GOT3 (cell line): ENCODE measurements around the gene TM4SF20.
"Not testable (repeated sequence)": the region's sequence is repeated elsewhere in the genome, so short reads cannot be mapped to it uniquely, and the experiment has no call there.

Source experiments
- DNase-seq: peaks from one replicate; lab custom pipeline; 2025; ENCODE audit warnings: mixed read lengths; lab: John Stamatoyannopoulos, UW

TM4SF20 gene

DNA sequence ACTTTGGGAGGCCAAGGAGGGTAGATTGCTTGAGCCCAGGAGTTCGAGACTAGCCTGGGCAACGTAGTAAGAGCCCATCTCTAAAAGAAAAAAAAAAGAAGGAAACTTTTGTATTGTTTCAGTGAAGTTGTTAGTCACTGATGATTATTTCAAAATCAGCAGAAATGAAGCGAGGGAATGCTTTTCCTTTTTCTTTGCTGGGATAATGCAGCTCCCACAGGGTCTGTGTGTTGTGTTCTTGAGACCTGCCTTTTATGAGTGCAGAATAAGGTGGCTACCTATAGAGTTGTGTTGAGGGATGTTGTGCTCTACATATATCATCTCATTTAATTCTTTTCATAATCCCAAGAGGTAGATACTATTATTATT lies 11.7 kb downstream of the TM4SF20 start:
- no peak for DNase-seq

DNA sequence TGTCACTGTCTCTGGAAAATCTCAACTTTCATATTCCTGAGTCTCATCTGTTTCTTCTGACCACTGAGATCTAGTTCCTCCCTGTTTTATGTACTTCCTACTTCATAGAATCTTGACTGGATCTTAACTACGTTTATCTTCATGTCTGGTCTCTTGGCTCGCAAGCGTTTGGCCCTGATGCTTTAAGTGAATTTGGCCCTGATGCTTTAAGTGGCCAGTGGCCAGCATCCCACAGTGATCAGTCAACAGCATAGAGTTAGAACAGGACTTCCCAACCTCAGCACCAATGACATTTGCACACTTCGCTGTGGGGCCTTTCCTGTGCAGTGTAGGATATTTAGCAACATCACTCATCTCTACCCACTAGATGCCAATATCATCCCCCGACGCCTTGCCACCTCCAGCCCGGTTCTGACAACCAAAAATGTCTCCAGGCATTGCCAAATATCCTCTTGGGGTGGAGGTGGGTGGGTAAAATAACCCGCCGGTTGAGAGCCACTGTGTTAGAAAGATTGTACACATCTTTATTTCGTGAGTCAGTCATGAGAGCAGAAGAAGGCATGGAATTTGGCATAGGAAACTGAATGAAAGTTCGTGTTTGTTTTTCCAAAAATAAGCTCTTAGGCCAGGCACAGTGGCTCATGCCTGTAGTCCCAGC lies 12.2 kb downstream of the TM4SF20 start:
- peak; percentile 34 for DNase-seq

DNA sequence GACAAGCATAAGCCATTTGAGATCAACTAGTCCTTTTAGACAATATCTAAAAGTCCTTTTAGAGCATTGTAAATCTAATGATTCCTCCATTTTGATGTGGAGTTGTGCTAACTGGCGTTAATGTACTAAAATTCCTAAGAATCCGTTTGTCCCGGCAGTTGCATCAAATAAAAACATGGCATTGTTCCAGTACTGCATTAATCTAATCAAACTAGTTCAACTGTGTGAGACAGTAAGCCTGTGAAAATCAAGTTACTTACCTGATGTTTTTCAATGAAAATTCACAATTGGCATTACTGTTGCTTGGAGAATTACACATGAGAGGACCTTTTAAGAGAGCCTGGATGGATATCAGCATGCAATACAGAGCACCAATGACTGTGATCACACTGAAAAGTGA lies 13.3 kb downstream of the TM4SF20 start:
- DNase-seq, result no peak

DNA sequence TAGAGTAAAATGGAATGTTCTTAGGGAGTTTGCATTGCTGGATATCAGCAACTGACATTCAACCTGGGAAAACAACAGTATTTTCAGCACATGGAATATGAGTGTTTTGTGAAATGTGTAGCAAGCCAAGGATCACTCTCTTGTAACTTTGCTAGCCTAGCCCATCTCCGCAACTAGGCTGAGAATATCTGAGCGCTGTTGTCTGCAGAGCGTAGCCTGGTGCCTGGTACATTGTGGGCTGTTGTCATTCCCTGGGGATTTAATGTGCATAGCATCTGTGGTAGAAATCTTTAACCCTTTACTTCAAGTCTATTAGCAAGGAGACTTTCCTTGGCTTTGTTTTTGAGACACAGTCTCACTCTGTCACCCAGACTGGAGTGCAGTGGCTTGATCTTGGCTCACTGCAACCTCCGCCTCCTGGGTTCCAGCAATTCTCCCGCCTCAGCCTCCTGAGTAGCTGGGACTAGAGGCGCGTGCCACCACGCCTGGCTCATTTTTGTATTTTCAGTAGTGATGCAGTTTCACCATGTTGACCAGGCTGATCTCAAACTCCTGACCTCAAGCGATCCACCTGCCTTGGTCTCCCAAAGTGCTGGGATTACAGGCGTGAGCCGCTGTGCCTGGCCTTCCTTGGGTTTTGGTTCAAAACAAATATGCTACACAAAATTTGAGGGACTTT lies 14.4 kb downstream of the TM4SF20 start:
- DNase-seq, result not testable (repeated sequence)

DNA sequence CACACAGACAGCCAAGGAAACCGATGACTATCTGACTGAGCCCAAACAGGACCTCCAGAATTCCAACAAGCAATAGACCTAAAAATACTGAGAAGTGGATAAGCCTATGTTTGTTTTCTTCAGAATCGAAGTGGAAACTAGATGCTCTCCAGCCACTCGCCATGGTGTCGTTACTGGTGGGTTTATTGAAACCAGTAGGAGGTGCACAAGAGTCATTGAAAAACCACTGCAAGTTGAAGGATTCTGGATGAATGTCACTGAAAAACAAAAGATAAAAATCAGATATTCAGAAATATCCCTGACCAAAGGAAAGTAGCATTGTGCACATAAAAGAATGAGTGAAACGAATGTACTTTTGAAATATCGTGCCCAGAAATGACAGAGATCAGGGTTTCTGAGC lies 15.3 kb downstream of the TM4SF20 start:
- DNase-seq, result no peak

DNA sequence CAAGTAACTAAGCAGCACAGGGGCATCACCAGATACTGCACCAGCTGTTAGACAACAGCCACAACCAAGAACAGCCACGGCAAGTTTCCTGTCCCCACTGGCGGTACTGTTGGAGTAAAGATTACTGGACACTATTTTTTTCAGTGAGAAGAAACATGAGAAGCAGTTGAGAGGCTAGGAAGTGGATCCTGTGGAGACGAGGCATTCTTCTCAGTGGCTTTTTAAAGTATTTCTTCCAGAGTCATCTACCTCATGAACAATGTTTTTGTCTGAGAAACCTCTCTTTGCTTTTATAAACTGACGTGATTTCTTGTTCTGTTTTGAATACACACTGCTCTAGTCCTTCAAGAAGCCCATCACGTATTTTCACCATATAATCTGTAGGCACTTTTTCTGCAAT lies 18.8 kb downstream of the TM4SF20 start:
- no peak for DNase-seq

DNA sequence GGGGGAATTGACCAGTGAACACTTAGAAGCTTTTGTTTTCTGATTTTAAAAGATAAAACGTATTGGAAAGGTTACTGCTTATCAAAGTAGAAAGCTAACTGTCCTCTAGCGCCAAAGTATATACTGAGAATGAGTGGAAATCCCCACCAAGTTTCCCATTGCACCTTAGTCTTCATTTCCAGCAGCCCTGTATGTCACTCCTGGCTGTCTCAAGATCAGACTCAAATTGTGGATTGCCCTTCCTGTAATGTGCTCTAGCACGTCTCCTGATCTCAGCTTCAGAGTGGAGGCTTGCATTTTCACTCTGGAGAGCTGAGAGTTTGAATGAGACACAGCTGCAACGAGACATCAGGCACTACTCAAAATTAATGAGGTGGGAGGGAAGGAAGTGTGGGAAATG lies 27.5 kb downstream of the TM4SF20 start:
- no peak for DNase-seq

DNA sequence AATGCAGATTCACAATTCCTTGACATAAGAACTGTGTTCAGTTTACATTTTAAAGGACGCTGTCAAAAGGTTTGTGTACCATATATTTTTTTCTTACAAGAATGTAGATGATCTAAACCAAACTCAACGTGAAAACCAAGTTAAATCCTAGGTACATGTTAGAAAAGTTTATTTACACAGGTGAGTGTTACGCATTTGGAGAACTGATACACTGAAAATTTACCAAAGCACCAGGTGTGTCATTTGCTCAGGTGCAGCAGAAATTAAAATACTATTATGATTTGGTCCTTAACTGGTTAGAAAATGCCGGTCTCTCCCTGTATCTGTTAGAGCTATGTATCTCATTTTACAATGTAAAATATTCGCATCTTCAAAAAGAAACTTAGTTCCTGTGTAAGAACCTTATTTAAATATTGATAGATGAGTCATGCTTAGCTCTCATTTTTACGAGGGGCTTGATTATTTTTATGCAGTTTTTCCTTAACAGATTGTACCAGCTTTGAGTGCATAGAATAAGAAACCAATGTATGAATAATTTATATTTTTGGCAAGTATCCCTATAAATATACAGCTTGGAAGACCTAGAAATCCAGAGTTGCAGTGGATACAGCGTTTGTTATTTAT lies 29.0 kb downstream of the TM4SF20 start:
- DNase-seq, result no peak

DNA sequence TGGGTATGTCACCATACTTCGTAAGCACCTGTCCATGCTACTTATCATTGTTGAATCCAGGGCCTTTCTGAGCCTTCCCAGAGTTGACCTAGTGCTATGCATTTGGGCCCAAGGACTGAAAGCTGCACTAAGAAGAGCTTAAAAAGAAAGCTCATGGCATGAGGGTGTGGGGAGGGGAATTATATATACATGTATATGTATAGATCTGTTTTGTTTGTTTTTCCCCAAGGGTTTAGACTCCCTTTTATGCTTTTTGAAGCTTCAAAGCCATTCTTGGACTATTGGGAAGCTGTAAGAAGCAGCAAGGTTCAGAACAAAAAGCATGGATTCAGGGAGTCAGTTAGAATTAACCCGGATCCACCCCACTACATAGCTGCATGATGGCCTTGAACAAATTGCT lies 30.8 kb downstream of the TM4SF20 start:
- DNase-seq, result no peak

DNA sequence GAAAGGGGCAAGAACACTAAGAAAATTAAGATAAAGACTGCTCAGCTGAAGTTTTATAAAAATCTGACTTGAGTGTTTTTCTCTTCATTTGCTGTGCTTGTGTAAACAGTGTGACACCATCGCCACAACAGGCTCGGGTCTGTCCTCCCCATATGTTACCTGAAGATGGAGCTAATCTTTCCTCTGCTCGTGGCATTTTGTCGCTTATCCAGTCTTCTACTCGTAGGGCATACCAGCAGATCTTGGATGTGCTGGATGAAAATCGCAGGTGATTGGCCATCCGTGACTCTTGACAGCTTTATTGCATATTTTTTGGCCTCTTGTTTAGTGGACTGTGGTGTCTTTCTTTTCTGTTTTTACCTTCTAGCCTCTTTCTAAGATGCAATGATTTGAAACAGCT lies 32.0 kb downstream of the TM4SF20 start:
- no peak for DNase-seq

DNA sequence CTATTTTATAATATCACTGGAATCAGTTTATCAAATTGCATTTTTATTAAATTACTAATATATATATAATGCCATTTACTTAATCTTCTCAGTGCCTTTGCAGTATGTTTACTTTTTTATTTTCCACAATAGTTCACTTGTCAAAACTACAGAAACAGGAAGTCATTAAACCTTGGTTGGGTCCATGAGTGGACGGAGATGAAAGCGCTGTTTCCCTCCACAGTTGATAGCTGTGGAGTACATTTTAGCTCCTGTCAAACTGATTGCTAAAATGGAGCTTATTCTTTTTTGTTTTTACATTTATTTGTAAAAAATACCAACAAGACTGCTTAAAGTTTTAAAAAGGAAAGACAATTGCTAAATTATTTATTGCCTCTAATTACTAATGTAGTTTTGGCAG lies 34.9 kb downstream of the TM4SF20 start:
- no peak for DNase-seq

DNA sequence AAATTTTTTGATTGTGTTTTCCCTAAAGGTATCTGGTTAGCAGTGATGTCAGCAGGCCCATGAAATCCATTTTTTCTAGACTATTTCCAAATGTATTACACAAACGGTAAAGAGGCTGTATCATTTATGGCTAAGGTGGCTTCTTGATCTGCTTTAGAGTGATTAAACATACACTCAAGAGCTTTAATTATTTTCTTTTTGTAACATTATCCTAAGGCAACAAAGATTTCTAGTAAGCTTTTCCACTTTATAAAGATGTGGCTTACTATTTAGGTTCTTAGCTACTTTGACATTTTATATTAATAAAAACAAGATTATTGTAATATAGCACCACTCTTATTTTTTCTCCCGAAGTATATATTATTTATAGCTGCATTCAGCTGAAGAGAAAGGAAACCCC lies 37.6 kb downstream of the TM4SF20 start:
- no peak for DNase-seq

DNA sequence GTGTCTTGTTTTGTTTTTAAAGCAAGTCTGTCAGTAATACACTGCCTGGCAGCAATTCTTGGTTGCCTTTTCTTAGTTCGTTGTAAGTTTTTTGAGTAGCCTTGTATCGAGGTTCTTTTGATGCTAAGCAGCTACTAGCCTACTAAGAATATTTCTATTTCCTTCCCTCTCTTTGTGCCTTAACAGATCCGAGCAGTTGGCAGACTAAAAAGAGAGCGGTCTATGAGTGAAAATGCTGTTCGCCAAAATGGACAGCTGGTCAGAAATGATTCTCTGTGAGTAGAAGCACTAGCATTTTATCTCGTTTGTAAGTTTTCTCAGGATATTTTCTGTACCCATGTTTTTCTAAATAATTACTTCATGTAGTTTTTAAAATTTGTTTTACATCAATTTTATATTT lies 39.0 kb downstream of the TM4SF20 start:
- DNase-seq, result no peak

DNA sequence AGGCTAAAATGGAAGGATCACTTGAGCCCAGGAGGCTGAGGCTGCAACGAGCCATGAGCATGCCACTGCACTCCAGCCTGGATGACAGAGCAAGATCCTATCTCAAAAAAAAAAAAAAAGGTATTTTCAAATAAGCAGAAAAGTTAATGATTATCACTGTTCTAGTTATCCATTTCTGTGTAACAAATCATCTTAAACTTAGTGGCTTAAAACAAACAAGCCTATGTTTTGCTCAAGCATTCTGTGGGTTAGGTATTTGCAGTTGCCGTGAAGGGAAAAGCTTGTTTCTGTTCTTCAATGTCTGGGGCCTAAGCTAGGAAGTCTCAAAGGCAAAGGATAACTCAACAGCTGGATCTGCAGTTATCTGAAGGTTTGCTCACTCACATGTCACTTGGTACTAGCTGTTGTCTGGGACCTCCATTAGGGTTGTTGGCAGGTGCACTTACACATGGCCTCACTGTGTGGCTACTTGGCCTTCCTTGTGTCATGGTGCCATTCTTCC lies 40.0 kb downstream of the TM4SF20 start:
- DNase-seq, result no peak

DNA sequence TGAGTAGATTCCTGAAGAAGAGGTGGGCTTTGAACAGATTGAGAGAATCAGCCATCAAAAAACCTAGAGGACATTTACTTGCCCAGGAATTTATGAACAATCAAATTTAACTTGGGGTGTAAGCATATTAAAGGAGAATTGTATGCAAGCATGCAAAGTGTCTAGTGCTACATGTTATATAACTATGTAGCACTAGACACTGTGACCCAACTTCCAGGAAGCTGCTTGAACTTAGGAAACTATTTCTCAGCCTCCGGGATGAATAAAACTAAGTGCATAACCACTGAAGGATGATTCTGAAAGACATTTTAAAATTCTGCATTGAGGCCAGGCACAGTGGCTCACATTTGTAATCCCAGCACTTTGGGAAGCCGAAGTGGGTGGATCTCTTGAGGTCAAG lies 41.7 kb downstream of the TM4SF20 start:
- DNase-seq, result no peak

DNA sequence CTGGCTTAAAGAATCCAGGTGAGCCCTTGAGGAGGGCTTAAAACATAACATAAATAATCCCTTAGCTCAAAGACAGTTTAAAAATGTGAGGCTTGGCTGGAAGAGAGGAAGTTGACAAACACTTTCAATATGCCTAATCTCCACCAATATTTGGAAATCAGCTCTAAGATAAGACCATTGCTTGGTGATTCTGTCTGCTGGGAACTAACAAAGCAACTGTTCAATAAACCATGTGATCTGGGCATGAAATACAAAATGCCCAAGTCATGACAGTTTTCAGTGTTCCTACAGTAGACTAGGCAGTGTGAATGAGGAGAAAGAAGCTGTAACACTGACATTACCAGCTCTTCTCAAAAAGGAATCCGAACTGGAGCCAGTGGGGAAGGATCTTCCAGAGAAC lies 43.4 kb downstream of the TM4SF20 start:
- DNase-seq, result no peak

DNA sequence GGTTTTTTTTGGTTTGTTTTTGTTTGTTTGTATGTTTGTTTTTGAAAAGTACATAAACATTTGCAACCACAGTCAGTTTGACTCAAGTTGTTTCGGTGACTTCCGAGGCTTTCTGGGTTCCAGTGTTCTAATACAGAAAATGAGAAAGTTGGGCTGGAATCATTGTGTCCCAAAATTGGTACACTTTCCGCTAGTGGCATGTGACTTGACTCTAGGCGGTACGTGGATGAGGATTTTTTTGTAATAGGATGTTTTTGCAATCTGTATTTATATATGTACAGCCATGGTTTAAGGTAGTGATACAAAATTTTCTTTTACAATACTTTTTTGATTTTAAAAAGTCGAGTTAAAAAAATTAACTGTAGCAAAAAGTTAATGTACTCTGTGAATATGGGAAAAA lies 52.3 kb downstream of the TM4SF20 start:
- no peak for DNase-seq

DNA sequence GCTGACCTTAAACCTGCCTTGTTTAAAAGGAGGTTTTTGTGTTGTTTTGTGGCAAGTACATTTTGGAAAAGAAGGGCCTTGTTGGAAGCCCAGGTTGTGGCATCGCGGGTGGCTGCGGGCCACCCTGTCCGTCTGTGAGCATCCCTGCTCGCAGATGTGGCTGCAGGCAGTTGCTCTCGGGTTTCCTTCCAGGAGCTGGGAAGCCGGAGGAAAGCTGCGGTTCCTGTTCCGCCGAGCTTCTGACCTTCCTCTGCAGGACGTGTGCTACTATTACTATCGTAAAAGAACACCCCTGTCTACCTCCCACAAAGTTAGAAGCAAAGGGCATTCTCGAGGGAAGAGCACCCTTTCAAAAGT lies 53.3 kb downstream of the TM4SF20 start:
- DNase-seq, result no peak

DNA sequence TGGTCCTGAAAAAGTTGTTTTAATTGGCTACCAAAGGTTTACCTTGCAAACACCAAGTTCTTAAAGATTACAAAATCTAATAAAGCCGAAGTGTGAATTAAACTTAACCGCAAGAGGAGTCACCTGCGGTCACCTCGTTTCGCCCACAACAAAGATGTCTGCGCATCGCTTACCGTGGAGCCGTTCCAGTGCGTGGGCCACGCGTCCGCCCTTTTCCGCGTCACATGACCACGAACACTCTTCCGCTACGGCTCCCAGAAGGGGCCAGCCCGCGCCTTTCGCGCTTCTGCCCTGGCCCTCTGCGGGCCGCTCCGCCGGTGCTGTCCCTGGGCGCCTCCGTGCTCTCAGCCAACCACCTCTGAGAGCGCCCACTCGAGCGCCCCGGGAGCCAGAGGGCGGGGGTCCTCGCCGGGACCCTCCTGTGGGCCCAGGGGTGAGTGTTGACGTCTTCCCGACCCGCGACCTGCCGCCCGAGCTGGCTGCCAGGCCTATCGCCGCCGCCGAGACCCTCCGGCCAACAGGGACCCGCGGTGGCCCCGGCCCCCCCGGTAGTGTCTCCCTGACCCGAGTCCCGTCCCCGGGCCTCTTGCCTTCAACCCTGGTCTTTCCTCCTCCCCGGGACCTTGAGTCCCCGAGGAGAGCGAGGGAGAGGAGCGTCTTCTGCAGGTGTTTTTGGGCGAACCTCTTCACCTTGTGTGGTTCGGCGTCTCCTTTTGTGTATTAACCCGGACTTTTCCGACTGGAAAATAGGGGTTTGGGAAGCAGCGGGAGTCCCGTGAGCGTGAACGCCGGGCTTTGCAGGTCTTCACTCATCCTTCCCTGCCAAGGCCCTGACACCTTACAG lies 53.9 kb downstream of the TM4SF20 start, which contains the start of gene MFF:
TSS of gene MFF (plus strand) at position 257 of the 844 bp plus-strand sequence. CDS start 5,415 bp downstream, outside the sequence.
- DNase-seq, result peak; percentile 69

DNA sequence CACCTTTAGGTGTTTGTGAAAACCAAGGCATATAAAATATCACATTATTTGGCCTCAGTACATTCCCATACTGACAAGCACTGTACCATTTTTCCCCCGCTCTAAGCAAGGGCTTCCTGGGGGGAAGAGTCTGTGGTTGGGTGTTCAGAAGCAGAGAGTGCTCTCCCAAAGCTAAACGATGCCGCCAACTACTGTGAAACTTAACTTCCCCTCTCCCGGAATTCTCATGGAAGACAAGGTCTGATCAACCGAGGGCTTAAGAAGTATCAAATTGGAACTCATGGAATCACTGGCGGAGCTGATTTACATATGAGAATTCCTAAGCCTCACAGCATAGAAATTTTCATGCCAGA lies 54.5 kb downstream of the TM4SF20 start:
- no peak for DNase-seq

DNA sequence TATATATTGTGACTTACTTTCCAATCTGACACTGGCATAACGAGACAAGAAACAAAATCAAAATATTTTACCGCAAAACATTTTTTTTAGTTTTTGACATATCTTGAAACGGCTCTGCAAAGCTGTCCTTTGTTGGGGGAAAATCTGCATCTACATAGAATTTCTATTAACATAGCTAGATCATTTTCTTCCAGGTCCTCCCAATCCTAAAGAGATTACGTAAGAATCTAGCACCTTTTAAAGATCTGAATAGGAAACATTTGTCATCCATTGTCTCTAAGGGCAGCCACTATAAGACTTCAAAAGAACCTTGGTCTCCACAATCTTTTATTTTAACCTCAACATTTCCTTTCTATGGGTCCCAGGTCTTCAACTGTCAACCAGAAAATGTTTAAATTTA lies 55.3 kb downstream of the TM4SF20 start:
- DNase-seq, result no peak

DNA sequence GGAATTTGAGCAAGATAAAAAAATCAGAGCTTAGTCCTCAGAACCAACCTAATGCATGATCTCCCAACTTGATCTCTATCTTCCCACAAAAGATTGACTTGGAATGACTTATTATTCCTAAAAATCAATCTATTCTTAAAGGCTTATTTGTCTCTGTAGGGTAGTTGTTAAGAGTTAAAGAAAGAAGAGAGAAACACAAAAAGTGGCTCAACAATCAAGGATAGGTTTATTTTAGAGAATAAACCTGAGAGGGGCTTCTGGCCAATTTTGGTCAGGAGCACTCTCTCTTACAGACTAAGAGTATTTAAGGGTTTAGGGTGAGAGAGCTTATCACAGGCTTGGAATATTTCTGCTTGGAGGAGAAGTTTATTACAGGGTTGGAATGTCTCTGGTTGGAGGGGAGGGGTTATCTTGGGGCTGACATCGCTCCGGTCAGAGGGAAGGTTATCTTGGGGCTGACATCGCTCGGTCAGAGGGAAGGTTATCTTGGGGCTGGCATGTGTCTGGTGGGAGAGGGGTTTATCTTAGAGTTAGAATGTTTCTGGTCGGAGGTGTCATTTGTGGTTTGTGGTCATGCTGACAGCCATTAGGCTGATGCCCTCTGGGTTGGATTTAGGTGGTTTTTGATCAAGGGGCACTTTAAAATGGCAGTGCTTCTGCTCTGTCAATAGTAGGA lies 56.4 kb downstream of the TM4SF20 start:
- no peak for DNase-seq
